GM18520 (cell line): ENCODE measurements around the gene NTMT2.
"Not testable (repeated sequence)": the region's sequence is repeated elsewhere in the genome, so short reads cannot be mapped to it uniquely, and the experiment has no call there.

Experiments
- ATAC-seq: cut with Tn5 transposase; IDR thresholded peaks from one replicate; pipeline ENCODE4 v1.9.1; 2021; ENCODE audit not compliant: unreplicated experiment

Gene NTMT2

GRCh38 chr1:170156594-170156993, 10.8 kb downstream of the NTMT2 start:
- no peak for ATAC-seq

GRCh38 chr1:170157820-170158219, 12.1 kb downstream of the NTMT2 start:
- no peak for ATAC-seq

- ATAC-seq = no peak
Observed at GRCh38 chr1:170162459-170163246, 16.9 kb downstream of the NTMT2 start.

- ATAC-seq = no peak
Observed at GRCh38 chr1:170164103-170164763, 18.5 kb downstream of the NTMT2 start.

- no peak for ATAC-seq
Observed at GRCh38 chr1:170166518-170167180, 20.9 kb downstream of the NTMT2 start.

- ATAC-seq = no peak
Observed at GRCh38 chr1:170168265-170168664, 22.5 kb downstream of the NTMT2 start.

- not testable (repeated sequence) for ATAC-seq
Observed at GRCh38 chr1:170170513-170170912, 24.8 kb downstream of the NTMT2 start.

- ATAC-seq = no peak
Observed at GRCh38 chr1:170174395-170174794, 28.6 kb downstream of the NTMT2 start.

GRCh38 chr1:170175041-170175440, 29.3 kb downstream of the NTMT2 start:
- ATAC-seq = no peak

GRCh38 chr1:170175484-170175883, 29.7 kb downstream of the NTMT2 start:
- no peak for ATAC-seq

GRCh38 chr1:170176772-170177171, 31.0 kb downstream of the NTMT2 start:
- no peak for ATAC-seq

- ATAC-seq = no peak
Observed at GRCh38 chr1:170182442-170182841, 36.7 kb downstream of the NTMT2 start.

- ATAC-seq = no peak
Observed at GRCh38 chr1:170192546-170192945, 46.8 kb downstream of the NTMT2 start.

- ATAC-seq = no peak
Observed at GRCh38 chr1:170194451-170194850, 48.7 kb downstream of the NTMT2 start.

- ATAC-seq = no peak
Observed at GRCh38 chr1:170196490-170197236, 50.9 kb downstream of the NTMT2 start.

- ATAC-seq = no peak
Observed at GRCh38 chr1:170198090-170198489, 52.3 kb downstream of the NTMT2 start.

GRCh38 chr1:170198584-170198983, 52.8 kb downstream of the NTMT2 start:
- ATAC-seq = no peak

- no peak for ATAC-seq
Observed at GRCh38 chr1:170200161-170200560, 54.4 kb downstream of the NTMT2 start.

GRCh38 chr1:170200621-170201397, 55.0 kb downstream of the NTMT2 start:
- no peak for ATAC-seq

GRCh38 chr1:170203693-170204092, 57.9 kb downstream of the NTMT2 start:
- ATAC-seq = no peak
